Sciatic nerve (tissue), 2 donors: Measurements from ENCODE around the gene IFT88. TPM values are rescaled to one million over a fixed set of nuclear protein-coding genes. Genes with fewer than 3 reads are reported as not detected.

ENCODE experiments used
- ATAC-seq: fragments of 200-7000 bp; cut with Tn5 transposase; one replicate; pipeline ENCODE4 v1.9.1; 2020; ENCODE audit warnings: mild to moderate bottlenecking, moderate library complexity
- DNase-seq: peaks from one replicate; pipeline ENCODE4 v3.0.0-alpha.2; 2020; ENCODE audit warnings: low spot score
- intact Hi-C: fragments of 100-400 bp; cut with DNase I; formaldehyde crosslinking; loops from one replicate; pipeline ENCODE4 v1.14.2; 2022
- total RNA-seq: library from RNA; stranded (reverse); fragmentation: NEBNext Ultra II Directional; extraction: Animal tissue kit (Norgen Biotek cat#: 25700); gene quantifications from one replicate; pipeline ENCODE4 v1.2.1, GENCODE V29; 2021
- donor health status: DM: no; HTN: no; CAD: no.
- donor health status: DM: no; HTN: no; CAD: no.

IFT88 gene
- total RNA-seq, 1 donor from 2014 or later: 20.5 TPM

DNA sequence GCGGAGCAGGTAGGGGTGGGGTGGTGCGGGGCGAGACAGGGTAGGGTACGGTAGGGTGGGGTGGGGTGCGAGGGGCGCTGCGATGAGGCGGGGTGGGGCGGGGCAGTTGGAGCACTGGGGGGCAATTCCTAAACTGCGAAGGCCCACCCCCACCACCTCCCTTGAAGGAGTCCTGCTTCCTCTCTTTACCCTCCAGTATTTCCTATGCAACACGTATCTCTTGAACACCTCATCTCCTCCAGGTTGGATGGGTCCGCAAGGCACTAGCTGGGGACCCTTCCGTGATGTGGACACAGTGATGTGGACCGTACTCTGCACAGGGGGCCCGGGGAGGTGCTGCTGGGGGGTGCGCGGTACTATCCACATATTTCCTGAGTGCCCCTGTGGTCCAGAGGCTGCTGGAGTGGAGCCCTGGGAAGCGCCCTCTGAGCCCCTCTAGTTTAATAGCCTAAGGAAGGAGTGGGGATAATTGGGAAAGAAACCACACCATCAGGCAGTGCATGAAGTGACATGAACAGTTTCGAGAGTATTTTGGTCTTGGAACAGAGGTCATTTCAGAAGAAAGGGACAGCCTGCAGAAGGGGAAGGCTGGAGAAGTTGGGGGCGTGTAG, 137.6 kb downstream of the IFT88 start:
- intact Hi-C loops: loop anchor here (10.0 kb wide), 1 partner anchor 210 kb away; no protein-coding TSS in a partner anchor
- ATAC-seq: peak; percentile 11
- no peak for DNase-seq

DNA sequence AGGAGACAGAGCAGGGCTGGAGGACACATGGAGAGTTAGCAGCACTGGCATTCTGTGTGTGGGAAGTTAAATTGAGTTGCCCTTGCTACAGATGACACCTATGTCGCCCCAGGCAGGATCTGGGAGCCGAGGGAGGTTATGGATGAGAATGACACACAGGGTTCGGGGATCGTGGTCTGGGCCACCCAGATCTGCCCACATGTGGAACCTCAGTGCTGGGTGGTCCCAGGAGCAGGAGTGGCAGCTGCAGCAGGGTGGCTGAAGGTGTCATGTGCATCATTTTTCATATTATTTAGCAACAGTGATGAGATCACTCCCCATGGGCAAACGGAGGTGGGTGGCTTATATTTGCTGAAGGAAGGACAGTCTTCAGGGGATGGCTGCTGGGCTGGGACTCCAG, 139.7 kb downstream of the IFT88 start:
- intact Hi-C loops: loop anchor here (10.0 kb wide), 1 partner anchor 212 kb away; no protein-coding TSS in a partner anchor
- DNase-seq (no peak), ATAC-seq (no peak)

DNA sequence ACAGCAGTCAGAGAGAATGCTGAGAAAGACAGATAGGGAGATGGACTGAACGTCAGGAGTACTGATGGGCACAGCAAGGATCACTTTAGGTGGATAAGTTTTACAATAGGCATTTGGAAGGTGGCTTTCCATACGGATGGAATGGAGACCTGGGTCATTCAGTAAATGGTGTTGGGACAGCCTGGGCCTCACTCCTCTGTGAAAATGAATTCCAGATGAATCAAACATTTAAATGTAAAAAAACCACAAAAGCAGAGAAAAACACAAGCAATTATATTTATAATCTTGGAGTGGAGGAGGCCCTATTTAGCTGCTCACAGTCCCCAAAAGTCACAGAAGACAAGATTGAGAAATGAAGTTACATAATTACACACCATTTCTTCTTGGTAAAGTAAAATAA, 141.3 kb downstream of the IFT88 start:
- no peak for DNase-seq
- intact Hi-C loops: loop anchor here (10.0 kb wide), 1 partner anchor 213 kb away; no protein-coding TSS in a partner anchor
- no peak for ATAC-seq

DNA sequence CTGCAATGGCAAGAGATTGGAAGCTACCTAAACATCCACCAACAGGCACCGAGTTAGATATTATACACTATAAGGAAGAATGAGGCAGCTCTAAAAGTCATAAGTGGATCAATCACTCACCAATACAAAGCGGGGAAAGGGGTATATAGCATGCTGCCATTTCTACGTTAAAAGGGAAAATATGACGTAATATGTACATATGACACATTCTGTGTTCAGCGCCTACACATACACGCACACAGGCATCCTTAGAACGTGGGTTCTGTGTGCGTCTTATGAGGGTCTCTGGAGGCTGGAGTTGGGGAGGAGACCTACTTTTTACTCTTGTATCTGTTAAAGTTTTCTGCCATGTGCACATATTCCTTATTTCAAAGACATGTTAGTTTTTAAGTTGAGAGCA, 142.4 kb downstream of the IFT88 start:
- ATAC-seq (no peak), DNase-seq (no peak)
- intact Hi-C loops: loop anchor here (10.0 kb wide), 1 partner anchor 215 kb away; no protein-coding TSS in a partner anchor

DNA sequence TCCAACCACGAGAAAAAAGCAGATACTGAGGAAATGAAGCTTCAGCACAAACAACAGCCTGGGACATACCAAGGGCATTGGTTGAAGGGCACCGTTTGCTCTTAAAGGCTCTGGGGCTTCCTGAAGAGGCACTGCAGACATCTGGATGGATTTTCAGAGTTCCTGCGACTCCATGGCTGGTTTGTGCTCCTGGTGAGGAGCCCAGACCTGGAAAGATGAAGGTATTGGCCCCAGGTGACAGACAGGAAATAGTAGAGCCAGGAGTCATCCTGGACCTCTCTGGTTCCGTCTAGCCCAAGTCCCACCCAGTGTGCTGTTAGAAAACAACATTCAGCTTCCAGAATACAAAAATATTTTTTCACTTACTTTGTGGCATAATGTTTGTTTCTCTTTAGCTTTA, 142.8 kb downstream of the IFT88 start:
- intact Hi-C loops: loop anchor here (10.0 kb wide), 1 partner anchor 215 kb away; no protein-coding TSS in a partner anchor
- ATAC-seq (no peak), DNase-seq (no peak)

DNA sequence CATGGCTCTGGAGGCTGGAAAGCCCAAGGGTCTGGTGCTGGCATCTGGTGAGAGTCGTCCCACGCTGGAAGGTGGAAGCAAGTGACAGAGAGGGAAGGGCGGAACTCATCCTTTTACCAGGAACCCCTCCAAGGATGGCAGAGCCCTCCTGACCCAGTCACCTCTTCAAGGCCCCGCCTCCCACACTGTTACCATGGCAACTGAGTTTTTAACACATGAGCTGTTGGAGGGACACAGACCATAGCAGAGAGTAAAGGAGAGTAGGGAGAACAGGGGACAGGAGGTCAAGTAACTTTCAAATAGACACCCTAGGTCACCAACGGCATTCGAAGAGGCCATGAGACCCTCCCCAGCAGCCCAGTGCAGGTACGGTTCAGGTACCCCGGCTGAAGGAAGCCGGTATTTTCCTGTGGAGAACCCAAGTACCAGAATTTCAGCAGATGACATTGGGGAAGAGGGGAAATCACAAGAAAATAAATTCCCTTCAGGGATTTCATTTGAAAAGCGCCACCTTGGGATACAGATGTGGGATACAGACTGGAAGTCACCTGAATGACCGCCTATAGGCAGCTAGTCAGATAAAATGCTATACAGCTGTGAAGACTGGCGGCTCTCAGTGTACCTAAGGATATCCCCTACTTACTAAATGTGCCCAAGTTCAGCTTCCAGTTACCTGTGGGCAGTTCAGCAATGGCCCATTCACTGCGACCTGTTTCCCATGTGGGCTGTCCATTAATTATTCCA, 144.5 kb downstream of the IFT88 start:
- DNase-seq (no peak), ATAC-seq (no peak)
- intact Hi-C loops: no loop called here

DNA sequence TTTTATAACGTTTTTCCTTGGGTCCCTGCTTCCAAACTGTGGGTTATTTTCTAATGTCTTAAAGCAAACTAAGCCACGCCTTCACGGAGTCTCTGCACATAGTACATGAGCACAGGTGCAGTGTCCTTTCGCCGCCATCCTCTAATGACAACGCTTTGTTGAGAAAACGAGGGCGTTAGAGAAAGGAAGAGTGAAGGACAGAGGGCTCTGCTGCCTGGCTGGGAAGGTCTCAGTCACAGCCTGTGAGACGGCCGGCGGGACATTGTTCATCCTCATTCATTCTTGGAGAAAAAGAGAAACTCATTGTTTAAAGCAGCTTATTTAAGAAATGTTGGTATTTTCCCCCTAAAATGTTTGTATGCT, 146.0 kb downstream of the IFT88 start:
- no peak for ATAC-seq
- intact Hi-C loops: no loop called here
- no peak for DNase-seq

DNA sequence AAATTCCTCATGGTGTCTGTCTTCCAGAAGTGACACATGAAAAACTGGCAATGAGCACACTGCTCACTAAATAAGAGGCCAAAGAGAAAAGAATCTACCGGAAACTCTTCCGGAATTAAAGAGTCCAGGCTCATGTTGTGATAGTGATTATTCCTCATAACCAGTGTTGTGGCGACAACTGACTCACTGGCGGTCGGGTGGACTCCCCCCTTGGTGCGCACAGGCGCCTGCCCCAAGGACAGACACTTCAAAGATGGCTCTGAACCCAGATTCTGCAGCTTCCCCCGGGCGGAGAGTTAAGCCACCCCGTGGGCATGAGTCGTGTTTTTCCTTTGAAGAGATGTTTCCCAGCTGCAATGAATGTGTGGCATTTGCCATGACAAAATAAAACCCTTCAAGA, 146.8 kb downstream of the IFT88 start:
- ATAC-seq: peak; percentile 23
- intact Hi-C loops: no loop called here

DNA sequence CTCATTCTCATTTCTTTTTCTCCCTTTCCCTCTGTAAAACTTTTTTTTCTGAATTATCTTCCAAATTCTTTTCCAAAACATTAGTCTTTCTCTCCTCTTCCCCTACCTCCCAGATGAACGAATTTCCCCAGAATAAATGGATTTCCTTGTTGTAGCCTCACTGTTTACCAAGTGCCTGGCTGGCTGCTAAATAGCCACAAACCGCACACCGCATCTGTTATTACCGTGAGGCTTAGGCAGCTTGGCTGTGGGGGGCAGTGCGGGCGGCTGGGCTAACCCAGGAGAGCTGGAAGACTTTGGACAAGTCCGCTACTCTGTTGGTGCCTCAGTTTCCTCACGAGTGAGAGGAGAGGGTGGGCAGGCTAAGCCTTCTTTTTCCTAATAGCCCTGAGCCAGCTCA, 147.2 kb downstream of the IFT88 start:
- intact Hi-C loops: no loop called here
- DNase-seq (no peak), ATAC-seq (peak; percentile 55)

More for the DNA sequence above, 146.8 kb downstream of the IFT88 start:
- DNase-seq: no peak

DNA sequence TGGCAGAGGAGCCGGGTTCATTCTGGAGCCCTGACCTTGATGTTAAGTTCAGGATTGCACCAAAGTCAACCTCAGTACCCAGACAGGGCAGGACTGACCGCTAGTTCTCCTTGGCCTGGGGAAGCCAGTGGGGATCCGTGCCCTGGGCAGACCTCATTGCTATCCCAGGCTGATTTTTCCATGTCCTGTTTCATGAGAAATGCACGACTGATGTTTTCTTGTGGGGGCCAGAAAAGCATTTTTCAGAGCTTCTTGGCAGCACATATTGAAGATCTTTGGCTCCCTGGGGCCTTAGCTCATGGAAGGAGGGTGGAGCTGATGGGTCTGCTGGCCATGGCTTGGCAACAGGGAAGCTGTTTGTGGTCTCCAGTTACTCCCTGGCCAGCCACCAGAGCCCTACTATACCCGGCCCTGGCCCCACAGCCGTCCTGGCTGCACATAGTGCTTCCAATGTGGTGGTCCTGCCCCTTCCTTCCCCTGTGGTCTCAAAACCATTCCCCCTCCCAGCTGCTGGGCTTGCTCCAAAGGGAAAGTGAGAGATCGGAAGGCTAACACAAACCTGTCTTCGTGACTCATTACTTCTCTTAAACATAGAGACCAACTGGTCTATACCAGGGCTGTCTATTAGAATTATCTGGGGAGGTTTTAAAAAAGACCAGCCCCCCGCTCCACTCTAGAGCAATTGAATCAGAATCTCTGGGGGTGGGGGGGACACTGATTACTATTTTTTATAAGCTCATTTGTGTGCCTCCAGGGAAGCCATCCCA, 147.8 kb downstream of the IFT88 start:
- intact Hi-C loops: no loop called here
- DNase-seq: peak; percentile 77
- peak; percentile 91 for ATAC-seq

DNA sequence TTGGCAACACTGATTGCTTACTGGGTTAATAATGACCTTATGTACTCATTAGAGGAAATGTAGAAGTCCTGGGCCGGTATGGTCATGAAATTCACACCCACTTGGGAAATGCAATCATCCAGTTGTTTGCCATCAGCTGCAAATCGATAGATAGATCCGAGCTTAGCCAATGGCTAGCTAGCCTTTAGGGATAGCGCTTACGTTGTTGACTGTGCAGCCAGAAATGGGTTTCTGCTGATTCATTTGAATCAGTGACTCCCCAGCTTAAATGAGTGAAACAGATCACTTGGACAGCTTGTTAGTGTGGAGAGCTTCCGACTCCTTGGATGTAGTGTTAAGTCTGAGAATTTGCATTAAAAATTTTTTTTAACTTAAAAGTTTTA, 148.4 kb downstream of the IFT88 start:
- ATAC-seq: no peak
- DNase-seq: no peak
- intact Hi-C loops: no loop called here

DNA sequence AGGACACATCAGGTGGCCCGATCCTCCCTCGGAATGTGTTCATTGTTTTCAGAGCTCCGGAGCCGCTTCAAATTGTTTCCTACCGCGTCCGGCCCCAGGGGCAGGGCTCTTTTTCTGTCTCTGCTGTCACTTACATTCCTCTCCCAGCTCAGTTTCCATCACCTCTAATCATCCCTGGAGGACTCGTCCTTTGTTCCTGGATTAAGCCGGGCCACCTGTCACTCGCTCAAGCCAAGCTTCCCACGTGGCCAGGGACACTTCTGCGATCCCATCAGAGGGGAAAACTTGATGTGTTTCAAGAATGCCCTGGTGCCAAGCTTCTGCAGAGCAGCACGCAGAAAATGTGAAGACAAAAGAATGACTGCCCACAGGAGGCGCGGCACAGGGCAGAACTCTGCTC, 150.0 kb downstream of the IFT88 start:
- ATAC-seq (no peak), DNase-seq (no peak)
- intact Hi-C loops: no loop called here

DNA sequence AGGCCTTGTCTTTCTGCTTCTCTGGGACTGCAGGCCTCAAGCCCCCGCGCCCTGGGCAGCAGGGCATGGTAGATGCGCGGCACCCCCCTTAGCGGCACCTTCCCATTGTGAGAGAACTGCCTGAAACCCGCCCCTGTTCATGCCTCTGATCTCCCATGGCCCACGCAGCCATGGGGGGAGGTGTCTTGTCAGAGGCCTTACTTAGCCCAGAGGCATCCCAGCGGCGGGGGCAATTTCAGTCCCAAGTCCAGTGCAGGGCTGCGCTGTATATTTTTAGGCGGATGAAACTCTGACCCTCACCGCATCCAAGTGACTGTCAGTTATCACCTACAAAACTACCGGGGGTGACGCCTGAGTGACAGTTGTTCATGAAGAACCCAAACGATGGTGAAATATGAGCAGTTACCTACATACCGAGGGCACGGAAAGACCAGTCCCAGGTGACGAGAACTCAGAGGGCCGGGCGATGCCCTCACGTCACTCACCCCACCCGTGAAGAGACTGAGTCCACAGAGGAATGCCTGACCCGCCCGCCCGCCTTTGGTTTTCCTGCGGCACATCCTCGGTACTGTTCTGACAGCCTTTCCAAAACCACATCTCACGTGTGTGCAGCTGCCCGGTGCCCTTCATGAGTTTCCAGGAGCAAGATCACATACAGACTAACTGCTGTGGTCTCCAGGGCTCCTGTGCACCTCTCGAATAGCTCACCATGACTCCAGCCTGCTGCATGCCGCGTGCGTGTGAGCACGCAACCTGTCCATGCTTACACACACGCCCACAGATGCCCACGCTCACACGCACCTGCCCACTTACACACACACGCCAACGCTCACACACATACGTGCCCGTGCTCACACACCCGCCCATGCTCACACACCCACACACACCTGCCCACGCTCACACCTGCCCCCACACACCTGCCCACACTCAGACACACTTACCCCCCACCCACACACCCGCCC, 150.9 kb downstream of the IFT88 start:
- DNase-seq: no peak
- intact Hi-C loops: no loop called here
- ATAC-seq: no peak

DNA sequence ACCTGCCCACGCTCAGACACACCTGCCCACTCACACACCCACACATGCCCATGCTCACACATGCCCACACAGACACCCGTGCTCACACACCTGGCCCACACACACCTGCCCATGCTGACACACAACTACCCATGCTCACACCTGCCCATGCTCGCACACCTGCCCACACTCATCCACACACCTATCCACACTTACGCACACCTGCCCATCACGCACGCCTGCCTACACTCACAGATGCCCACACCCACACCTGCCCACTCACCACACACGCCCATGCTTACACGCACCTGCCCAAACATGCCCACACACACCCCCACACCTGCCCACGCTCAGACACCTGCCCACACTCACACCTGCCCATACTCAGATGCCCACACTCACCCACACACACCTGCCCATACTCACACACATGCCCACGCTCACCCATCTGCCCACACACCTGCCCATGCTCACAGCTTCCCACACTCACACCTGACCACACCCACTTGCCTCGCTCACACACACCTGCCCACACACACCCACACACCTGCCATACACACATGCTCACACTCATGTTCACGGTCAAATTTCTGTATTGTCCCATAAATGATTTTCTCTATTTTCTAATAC, 152.1 kb downstream of the IFT88 start:
- intact Hi-C loops: no loop called here
- DNase-seq (no peak), ATAC-seq (no peak)

DNA sequence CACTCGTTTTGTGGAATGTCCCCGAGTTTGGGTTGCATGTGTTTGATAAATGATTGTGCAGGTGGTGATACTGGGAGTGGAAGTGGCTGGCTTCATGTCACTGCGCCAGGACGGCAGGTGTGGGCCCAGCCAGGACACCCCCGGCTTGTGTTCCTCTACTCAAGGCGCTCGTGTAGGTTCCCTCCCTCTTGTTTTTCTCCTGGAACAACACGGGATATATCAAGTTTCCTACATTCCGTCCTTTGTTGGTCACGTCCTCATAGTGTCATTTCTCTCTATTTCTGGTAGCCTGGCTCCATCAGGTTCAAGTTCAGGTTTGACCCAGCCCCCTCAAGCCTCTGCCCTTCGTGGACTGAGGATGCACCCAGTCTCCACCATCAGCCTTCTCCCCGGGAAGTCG, 152.8 kb downstream of the IFT88 start:
- DNase-seq (no peak), ATAC-seq (no peak)
- intact Hi-C loops: no loop called here

DNA sequence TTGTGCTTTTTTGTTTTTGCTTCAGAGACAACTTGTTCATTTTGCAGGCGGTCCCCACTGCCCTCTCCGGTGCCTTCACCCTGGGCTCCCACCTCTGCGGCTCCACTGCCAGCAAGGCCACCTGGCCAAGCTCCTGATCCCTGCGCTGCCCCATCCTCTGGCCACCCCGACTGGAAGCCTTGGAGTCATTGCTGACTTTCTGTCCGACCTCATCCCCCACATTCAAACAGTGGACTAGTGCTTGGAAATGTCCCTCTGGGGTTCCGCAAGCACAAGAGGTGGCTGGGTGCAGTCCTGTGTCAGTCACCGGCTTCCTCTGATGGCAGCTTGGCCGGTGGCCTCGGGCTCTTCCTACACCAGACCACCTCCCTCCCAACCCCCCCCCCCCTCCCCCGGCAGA, 153.5 kb downstream of the IFT88 start:
- no peak for DNase-seq
- no peak for ATAC-seq
- intact Hi-C loops: no loop called here

DNA sequence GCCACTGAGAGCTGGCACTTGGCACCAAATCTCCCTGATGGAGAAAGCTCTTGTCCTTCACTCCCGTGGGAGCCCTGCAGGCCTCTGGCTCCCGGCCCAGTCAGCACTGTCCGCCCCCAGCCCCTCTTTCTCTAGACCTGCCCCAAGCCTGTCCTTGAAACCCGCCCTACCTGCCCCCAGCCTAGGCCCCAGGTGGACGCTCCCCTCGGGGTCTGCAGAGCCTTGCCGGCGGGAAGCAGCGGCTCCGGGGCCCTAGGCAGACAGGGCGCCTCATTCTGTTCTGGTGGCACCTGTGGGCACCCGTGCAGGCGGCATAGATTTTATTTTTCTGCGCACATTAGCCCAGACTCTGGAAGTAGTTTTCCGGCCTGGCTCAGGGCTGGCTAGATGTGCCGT, 154.1 kb downstream of the IFT88 start:
- DNase-seq (no peak), ATAC-seq (no peak)
- intact Hi-C loops: no loop called here
